ENCODE results near the gene CTNND2. TPM values are rescaled to one million over a fixed set of nuclear protein-coding genes. Genes with fewer than 3 reads are reported as not detected.

The CTNND2 gene
- polyA plus RNA-seq, 1 experiment: not detected

DNA sequence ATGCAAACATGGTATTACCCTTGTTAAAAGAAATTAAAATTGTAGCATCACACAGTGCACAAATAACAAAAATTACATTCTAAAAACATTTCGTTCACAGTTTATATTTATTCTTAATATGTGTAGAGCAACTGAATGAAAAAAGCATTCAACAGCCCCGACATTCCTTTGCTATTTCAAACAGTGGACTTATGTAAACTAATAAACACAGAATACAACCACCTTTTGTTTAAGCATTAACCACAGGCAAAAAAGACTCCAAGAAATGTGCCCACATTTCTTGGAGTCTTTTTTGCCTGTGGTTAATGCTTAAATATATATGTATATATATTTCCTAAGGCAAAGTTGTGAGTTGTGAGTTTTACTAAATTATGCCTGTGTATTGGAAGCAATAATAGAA, 610.7 kb downstream of the CTNND2 start:
- Histone ChIP-seq H3K9me3 (ENCODE audit: control insufficient read depth, insufficient read depth, low read length) (no peaks in the 10 kb centered on the region), H3K27me3 (ENCODE audit: control insufficient read depth, insufficient read depth, low read length) (no peaks in the 10 kb centered on the region), H3K4me3 (ENCODE audit: low read depth, low read length) (no peak overlapping the region), H3K27ac (ENCODE audit: low read depth, low read length) (no peak overlapping the region)
- ChIA-PET CTCF (no interaction called here), POLR2A (no interaction called here)
- no peak for DNase-seq (ENCODE audit: low read depth, low spot score)
- TF ChIP-seq, protein P1, sequence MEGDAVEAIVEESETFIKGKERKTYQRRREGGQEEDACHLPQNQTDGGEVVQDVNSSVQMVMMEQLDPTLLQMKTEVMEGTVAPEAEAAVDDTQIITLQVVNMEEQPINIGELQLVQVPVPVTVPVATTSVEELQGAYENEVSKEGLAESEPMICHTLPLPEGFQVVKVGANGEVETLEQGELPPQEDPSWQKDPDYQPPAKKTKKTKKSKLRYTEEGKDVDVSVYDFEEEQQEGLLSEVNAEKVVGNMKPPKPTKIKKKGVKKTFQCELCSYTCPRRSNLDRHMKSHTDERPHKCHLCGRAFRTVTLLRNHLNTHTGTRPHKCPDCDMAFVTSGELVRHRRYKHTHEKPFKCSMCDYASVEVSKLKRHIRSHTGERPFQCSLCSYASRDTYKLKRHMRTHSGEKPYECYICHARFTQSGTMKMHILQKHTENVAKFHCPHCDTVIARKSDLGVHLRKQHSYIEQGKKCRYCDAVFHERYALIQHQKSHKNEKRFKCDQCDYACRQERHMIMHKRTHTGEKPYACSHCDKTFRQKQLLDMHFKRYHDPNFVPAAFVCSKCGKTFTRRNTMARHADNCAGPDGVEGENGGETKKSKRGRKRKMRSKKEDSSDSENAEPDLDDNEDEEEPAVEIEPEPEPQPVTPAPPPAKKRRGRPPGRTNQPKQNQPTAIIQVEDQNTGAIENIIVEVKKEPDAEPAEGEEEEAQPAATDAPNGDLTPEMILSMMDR (IDR thresholded peaks at IDR 0.05; ENCODE audit: low read depth, low read length): no peak

DNA sequence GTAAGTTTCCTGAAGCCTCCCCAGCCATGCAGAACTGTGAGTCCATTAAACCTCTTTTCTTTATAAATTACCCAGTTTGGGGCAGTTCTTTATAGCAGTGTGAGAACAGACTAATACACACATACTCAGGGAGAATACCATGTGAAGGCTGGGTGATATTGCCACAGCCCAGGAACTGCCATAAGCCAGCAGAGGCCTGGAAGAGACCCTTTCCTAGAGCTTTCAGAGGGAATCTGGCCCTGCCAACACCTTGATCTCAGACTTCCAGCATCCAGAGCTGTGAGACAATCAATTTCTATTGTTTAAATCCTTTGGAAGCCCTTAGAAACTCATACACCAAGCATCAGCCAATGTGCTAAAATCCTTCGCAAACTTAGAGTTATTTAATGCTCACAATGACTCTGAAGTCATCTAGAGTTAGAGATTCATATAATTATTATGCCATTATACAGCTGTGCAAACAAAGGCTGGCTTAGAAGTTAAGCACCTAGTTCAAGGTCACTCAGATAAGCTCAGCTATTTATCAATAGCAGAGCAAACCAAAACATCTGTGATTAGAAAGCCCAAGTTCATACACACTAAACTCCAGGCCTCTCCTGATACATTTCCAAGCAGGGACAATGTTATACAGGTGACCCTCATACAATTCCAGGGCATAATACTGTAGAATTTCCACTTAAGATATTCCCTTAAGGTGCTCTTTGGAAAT, 611.4 kb downstream of the CTNND2 start:
- TF ChIP-seq, protein P1 (IDR thresholded peaks at IDR 0.05; ENCODE audit: low read depth, low read length): no peak
- ChIA-PET POLR2A (no interaction called here), CTCF (no interaction called here)
- H3K27ac ChIP-seq (ENCODE audit: low read depth, low read length): no peak overlapping the region
- H3K4me3 ChIP-seq (ENCODE audit: low read depth, low read length): no peak overlapping the region
- H3K27me3 ChIP-seq (ENCODE audit: control insufficient read depth, insufficient read depth, low read length): no peaks in the 10 kb centered on the region
- no peaks in the 10 kb centered on the region for H3K9me3 ChIP-seq (ENCODE audit: control insufficient read depth, insufficient read depth, low read length)
- no peak for DNase-seq (ENCODE audit: low read depth, low spot score)

DNA sequence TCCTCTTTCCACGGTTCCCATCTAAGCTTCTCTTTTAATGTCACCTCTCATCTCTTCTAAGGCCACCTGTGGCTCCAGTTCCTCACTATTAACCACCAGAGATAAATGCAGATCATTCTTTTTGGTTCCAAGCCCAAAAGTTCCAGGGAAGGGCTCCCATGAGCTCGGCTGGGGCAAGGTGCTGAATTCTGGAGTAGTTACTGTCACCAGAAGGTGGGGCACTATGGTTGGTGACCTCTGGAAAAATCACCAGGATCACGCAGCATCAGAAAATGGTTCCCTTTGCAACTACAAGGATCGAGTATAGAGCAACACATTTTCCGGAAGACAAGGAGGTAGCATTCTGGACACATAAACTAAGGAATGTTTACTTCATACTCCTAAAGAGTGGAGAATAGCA, 614.5 kb downstream of the CTNND2 start:
- TF ChIP-seq, protein P1 (IDR thresholded peaks at IDR 0.05; ENCODE audit: low read depth, low read length): no peak
- Histone ChIP-seq H3K9me3 (ENCODE audit: control insufficient read depth, insufficient read depth, low read length) (no peaks in the 10 kb centered on the region), H3K4me3 (ENCODE audit: low read depth, low read length) (no peak overlapping the region), H3K27ac (ENCODE audit: low read depth, low read length) (no peak overlapping the region), H3K27me3 (ENCODE audit: control insufficient read depth, insufficient read depth, low read length) (no peaks in the 10 kb centered on the region)
- ChIA-PET POLR2A (no interaction called here), CTCF (no interaction called here)
- DNase-seq (ENCODE audit: low read depth, low spot score): no peak

DNA sequence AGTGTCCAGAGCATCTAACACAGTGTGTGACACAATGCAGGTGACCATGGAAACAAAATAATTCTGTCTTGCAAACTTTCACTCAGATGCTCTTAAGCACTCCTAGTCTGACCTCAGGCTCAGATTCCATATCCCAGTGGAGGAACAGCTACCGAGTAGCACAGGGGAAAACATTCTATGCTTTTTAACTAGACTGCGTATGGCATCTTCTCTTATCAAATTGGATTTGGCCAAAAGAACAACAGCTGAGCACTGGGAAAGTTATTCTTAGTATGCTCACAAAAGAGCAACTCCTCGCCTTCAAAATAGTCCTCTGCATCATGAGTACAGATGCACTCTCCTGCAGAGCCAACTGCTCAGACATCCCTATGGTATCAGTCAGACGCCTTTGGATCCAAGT, 615.0 kb downstream of the CTNND2 start:
- Histone ChIP-seq H3K27me3 (ENCODE audit: control insufficient read depth, insufficient read depth, low read length) (no peaks in the 10 kb centered on the region), H3K4me3 (ENCODE audit: low read depth, low read length) (no peak overlapping the region), H3K9me3 (ENCODE audit: control insufficient read depth, insufficient read depth, low read length) (no peaks in the 10 kb centered on the region), H3K27ac (ENCODE audit: low read depth, low read length) (no peak overlapping the region)
- ChIA-PET CTCF (no interaction called here), POLR2A (no interaction called here)
- no peak for DNase-seq (ENCODE audit: low read depth, low spot score)
- TF ChIP-seq, protein P1 (IDR thresholded peaks at IDR 0.05; ENCODE audit: low read depth, low read length): no peak

DNA sequence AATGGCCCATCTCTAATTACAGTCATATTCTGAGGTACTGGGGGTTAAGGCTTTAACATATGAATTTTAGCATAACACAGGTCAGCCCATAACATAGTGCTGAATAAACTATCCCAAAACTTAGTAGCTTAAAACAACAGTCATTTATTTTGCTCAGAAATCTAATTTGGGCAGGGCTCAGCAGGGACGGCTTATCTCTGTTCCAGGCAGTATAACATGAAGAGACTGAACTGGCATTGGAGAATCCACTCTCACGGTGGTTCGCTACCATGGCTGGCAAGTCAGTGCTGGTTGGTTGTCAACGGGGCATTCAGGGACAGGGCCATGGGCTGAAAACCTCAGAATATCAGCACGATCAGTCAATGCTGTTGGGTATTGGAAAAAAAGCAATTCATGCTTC, 622.4 kb downstream of the CTNND2 start:
- Histone ChIP-seq H3K27ac (ENCODE audit: low read depth, low read length) (no peak overlapping the region), H3K4me3 (ENCODE audit: low read depth, low read length) (no peak overlapping the region), H3K27me3 (ENCODE audit: control insufficient read depth, insufficient read depth, low read length) (no peaks in the 10 kb centered on the region), H3K9me3 (ENCODE audit: control insufficient read depth, insufficient read depth, low read length) (no peaks in the 10 kb centered on the region)
- DNase-seq (ENCODE audit: low read depth, low spot score): no peak
- ChIA-PET POLR2A (no interaction called here), CTCF (no interaction called here)
- TF ChIP-seq, protein P1 (IDR thresholded peaks at IDR 0.05; ENCODE audit: low read depth, low read length): no peak
